NB4 (cell line): ENCODE measurements around the gene SPSB4.

Experiments used
- CTCF ChIP-seq: IDR thresholded peaks from one replicate; pipeline ENCODE4 v1.5.1; 2012; ENCODE audit warnings: low read depth, low read length
- MYC ChIP-seq: IDR thresholded peaks from 2 replicates; pipeline ENCODE4 v1.6.1; 2011; ENCODE audit warnings: low read depth, low read length
- POLR2A ChIP-seq: IDR thresholded peaks from 2 replicates; pipeline ENCODE4 v1.6.1; 2011; ENCODE audit warnings: mild to moderate bottlenecking; ENCODE audit not compliant: insufficient read length; ENCODE audit errors: extremely low read depth

- TF ChIP-seq CTCF, result no peak
- TF ChIP-seq MYC, result no peak
- TF ChIP-seq POLR2A, result no peak
Observed at GRCh38 chr3:141096981-141097380, 45.8 kb downstream of the SPSB4 start.
